NCI-H2081 treated with DMSO at 0.1 percent for 48 hours (cell line): ENCODE data around the gene FGF4.
"Not testable (repeated sequence)": the region's sequence is repeated elsewhere in the genome, so short reads cannot be mapped to it uniquely, and the experiment has no call there.

Source experiments
- DNase-seq: peaks from one replicate; lab custom pipeline; 2025; lab: John Stamatoyannopoulos, UW

The FGF4 gene

GRCh38 chr11:69773626-69774353 is 1.4 kb downstream of the FGF4 start:
- no peak for DNase-seq

GRCh38 chr11:69771466-69771865 is 3.7 kb downstream of the FGF4 start:
- no peak for DNase-seq

- DNase-seq = no peak
Observed at GRCh38 chr11:69770540-69770939, 4.6 kb downstream of the FGF4 start.

- no peak for DNase-seq
Observed at GRCh38 chr11:69765498-69765995, 9.6 kb downstream of the FGF4 start.

- not testable (repeated sequence) for DNase-seq
Observed at GRCh38 chr11:69764918-69765317, 10.2 kb downstream of the FGF4 start.

GRCh38 chr11:69760319-69760718 is 14.8 kb downstream of the FGF4 start:
- no peak for DNase-seq

GRCh38 chr11:69752890-69753289 is 22.3 kb downstream of the FGF4 start:
- no peak for DNase-seq

GRCh38 chr11:69750875-69751597 is 24.1 kb downstream of the FGF4 start:
- no peak for DNase-seq

GRCh38 chr11:69750108-69750850 is 24.9 kb downstream of the FGF4 start:
- DNase-seq = no peak

- DNase-seq = no peak
Observed at GRCh38 chr11:69748637-69749036, 26.5 kb downstream of the FGF4 start.

- no peak for DNase-seq
Observed at GRCh38 chr11:69746752-69747742, 28.1 kb downstream of the FGF4 start.

- DNase-seq = no peak
Observed at GRCh38 chr11:69746140-69746539, 29.0 kb downstream of the FGF4 start.

GRCh38 chr11:69745201-69745600 is 29.9 kb downstream of the FGF4 start:
- DNase-seq = no peak

- DNase-seq = no peak
Observed at GRCh38 chr11:69744435-69744834, 30.7 kb downstream of the FGF4 start.

- DNase-seq = no peak
Observed at GRCh38 chr11:69734841-69735240, 40.3 kb downstream of the FGF4 start.

GRCh38 chr11:69734367-69734766 is 40.8 kb downstream of the FGF4 start:
- DNase-seq = no peak

GRCh38 chr11:69732910-69733309 is 42.2 kb downstream of the FGF4 start:
- no peak for DNase-seq

GRCh38 chr11:69731110-69731509 is 44.0 kb downstream of the FGF4 start:
- no peak for DNase-seq

- DNase-seq = no peak
Observed at GRCh38 chr11:69730500-69730899, 44.6 kb downstream of the FGF4 start.

- DNase-seq = no peak
Observed at GRCh38 chr11:69729252-69729651, 45.9 kb downstream of the FGF4 start.

- no peak for DNase-seq
Observed at GRCh38 chr11:69727266-69727665, 47.9 kb downstream of the FGF4 start.
